ENCODE measurements around the gene ERBB4. TPM values are rescaled to one million over a fixed set of nuclear protein-coding genes. Genes with fewer than 3 reads are reported as not detected.

The ERBB4 gene
- total and polyA plus RNA-seq, 2 of the 8 experiments (the other 6 are each of a cell fraction or from before 2014, with no cell fraction given), result 0.34 to 1.3 TPM

GRCh38 chr2:212177724-212178123, 360.9 kb downstream of the ERBB4 start:
- H3K27me3 ChIP-seq (replicated peaks in 1 of 4; ENCODE audit: control insufficient read depth in 3 of 4, extremely low read depth in 1 of 4, insufficient read depth in 3 of 4, low read length in 3 of 4), result no peaks in the 10 kb centered on the region
- H2BK20ac ChIP-seq (ENCODE audit: low read length), result no peak overlapping the region
- H4K8ac ChIP-seq (ENCODE audit: extremely low read depth, insufficient read depth, low read length), result no peak overlapping the region
- no peak overlapping the region for H4K5ac ChIP-seq (ENCODE audit: insufficient read length, low read depth, low read length)
- no peak overlapping the region for H3K27ac ChIP-seq (ENCODE audit: low read depth, low read length)
- DNase-seq (ENCODE audit: low read depth in 1 of 2, low spot score in 2 of 2) (no peak), FAIRE-seq (no peak)
- H4K91ac ChIP-seq (replicated peaks; ENCODE audit: insufficient read length, low read length), result no peak overlapping the region
- H2AK5ac ChIP-seq (ENCODE audit: low read depth, low read length), result no peak overlapping the region
- no peak overlapping the region for H2BK5ac ChIP-seq (ENCODE audit: low read depth, low read length)
- H3K36me3 ChIP-seq (ENCODE audit: control insufficient read depth in 2 of 4, insufficient read depth in 4 of 4, low read length in 3 of 4), result no peaks in the 10 kb centered on the region
- no peak overlapping the region for H3K4me2 ChIP-seq (ENCODE audit: insufficient read depth in 1 of 2, low read depth in 2 of 2, low read length in 2 of 2)
- peak; percentile 49 to 50 for TF ChIP-seq RAD21 (IDR thresholded peaks at IDR 0.05 in 1 of 2, conservative IDR thresholded peaks at IDR 0.05 in 1 of 2; ENCODE audit: low read depth in 2 of 2, low read length in 2 of 2)
- TF ChIP-seq ASH2L (IDR thresholded peaks at IDR 0.05; ENCODE audit: low read length), result no peak
- TF ChIP-seq TBP (IDR thresholded peaks at IDR 0.05; ENCODE audit: low read depth, low read length), result no peak
- TF ChIP-seq CEBPB (IDR thresholded peaks at IDR 0.05; ENCODE audit: low read depth, low read length), result peak; percentile 49; the same call in 1 of the 2 replicates
- peak in 2 of 3 experiments; percentile 18 to 49; a peak in 2 of 4 replicates for TF ChIP-seq CTCF (IDR thresholded peaks at IDR 0.05; ENCODE audit: control extremely low read depth in 1 of 3, insufficient read depth in 1 of 3, low read depth in 1 of 3, low read length in 3 of 3)
- H3K79me1 ChIP-seq (ENCODE audit: low read depth, low read length), result no peaks in the 10 kb centered on the region
- POLR2A ChIA-PET (ENCODE audit: partially characterized antibody), result no interaction called here
- no peak overlapping the region for H2BK120ac ChIP-seq (replicated peaks; ENCODE audit: low read depth, low read length)
- no peak overlapping the region for H3K14ac ChIP-seq (ENCODE audit: insufficient read length)
- no peak overlapping the region for H2BK12ac ChIP-seq (ENCODE audit: low read depth, low read length)
- CTCF ChIA-PET (ENCODE audit: partially characterized antibody), result interaction anchor here (0.7 to 1.4 kb wide), 25 partner anchors 11 to 1202 kb away, joined by 3 to 9 read pairs (median 3); no protein-coding TSS in a partner anchor
- H3K9ac ChIP-seq (replicated peaks in 1 of 4; ENCODE audit: extremely low read depth in 1 of 4, low read depth in 3 of 4, low read length in 3 of 4), result no peak overlapping the region
- H3K23me2 ChIP-seq (ENCODE audit: low read depth, low read length), result no peaks in the 10 kb centered on the region; the same call in 1 of the 2 replicates
- H3K4me1 ChIP-seq (replicated peaks in 1 of 4; ENCODE audit: control insufficient read depth in 3 of 4, insufficient read depth in 4 of 4, low read length in 3 of 4), result no peaks in the 10 kb centered on the region
- no peaks in the 10 kb centered on the region for H3K9me3 ChIP-seq (ENCODE audit: insufficient read depth in 2 of 2, low read depth in 1 of 2, low read length in 1 of 2)
- 50% methylated on average over 2 of the region's 2 CpGs; no CpG with 5 or more reads in 1 of the 2 experiments for WGBS, 2 experiments (ENCODE audit: extremely low coverage in 1 of 2, insufficient coverage in 1 of 2, insufficient read length in 1 of 2, insufficient replicate concordance in 2 of 2, low coverage in 1 of 2, low lambda C conversion rate in 2 of 2, missing lambda C conversion rate in 1 of 2)
- no peak overlapping the region for H3K56ac ChIP-seq (replicated peaks; ENCODE audit: insufficient read length, low read depth, low read length)
- no peak overlapping the region for H3K23ac ChIP-seq (ENCODE audit: insufficient read length)
- peak overlapping the region; percentile 83 for H2AFZ ChIP-seq (ENCODE audit: low read length)
- no peaks in the 10 kb centered on the region for H3K79me2 ChIP-seq (ENCODE audit: control insufficient read depth in 1 of 2, insufficient read depth in 2 of 2, low read length in 2 of 2)
- H3K4ac ChIP-seq (replicated peaks; ENCODE audit: insufficient read length, low read depth, low read length), result no peak overlapping the region
- no peak overlapping the region for H3K18ac ChIP-seq (ENCODE audit: extremely low read depth, low read length)
- H3K4me3 ChIP-seq (ENCODE audit: extremely low read depth in 1 of 4, insufficient read depth in 2 of 4, low read depth in 3 of 4, low read length in 4 of 4), result no peak overlapping the region
- no peaks in the 10 kb centered on the region for H4K20me1 ChIP-seq (replicated peaks in 1 of 2; ENCODE audit: control insufficient read depth in 1 of 2, insufficient read depth in 2 of 2, low read length in 2 of 2)
- no peak overlapping the region for H2BK15ac ChIP-seq (ENCODE audit: low read length)
